ENCODE measurements around the gene BSN. TPM values are rescaled to one million over a fixed set of nuclear protein-coding genes. Genes with fewer than 3 reads are reported as not detected.
A peak's percentile ranks its signal among the peaks of the same experiment; 100 is the strongest.

BSN gene
- total and polyA plus RNA-seq, 2 experiments from 2014 or later: 1.2 to 2.1 TPM

- H3K9me3 ChIP-seq (ENCODE audit: low read depth): no peaks in the 10 kb centered on the region
- H3K4me1 ChIP-seq (ENCODE audit: low read depth): peaks cover 6% of the 10 kb centered on the region
- H3K27me3 ChIP-seq: no peaks in the 10 kb centered on the region
- H3K4me3 ChIP-seq: no peak overlapping the region
- no peak for TF ChIP-seq CTCF (IDR thresholded peaks at IDR 0.05; ENCODE audit: low read depth, low read length)
- DNase-seq (ENCODE audit: low read depth in 1 of 2, low spot score in 1 of 2): no peak
- no peaks in the 10 kb centered on the region for H3K36me3 ChIP-seq
- H3K27ac ChIP-seq: no peak overlapping the region
Measured at GRCh38 chr3:49668414-49668797, 114.1 kb downstream of the BSN start.

- Histone ChIP-seq H3K27ac (no peak overlapping the region), H3K9me3 (ENCODE audit: low read depth) (no peaks in the 10 kb centered on the region), H3K4me1 (ENCODE audit: low read depth) (peaks cover 6% of the 10 kb centered on the region), H3K4me3 (no peak overlapping the region), H3K36me3 (no peaks in the 10 kb centered on the region), H3K27me3 (no peaks in the 10 kb centered on the region)
- TF ChIP-seq CTCF (IDR thresholded peaks at IDR 0.05; ENCODE audit: low read depth, low read length): no peak
- no peak for DNase-seq (ENCODE audit: low read depth in 1 of 2, low spot score in 1 of 2)
Measured at GRCh38 chr3:49668861-49669260, 114.6 kb downstream of the BSN start.

- no peaks in the 10 kb centered on the region for H3K36me3 ChIP-seq
- no peak for DNase-seq (ENCODE audit: low read depth in 1 of 2, low spot score in 1 of 2)
- no peak for TF ChIP-seq CTCF (IDR thresholded peaks at IDR 0.05; ENCODE audit: low read depth, low read length)
- no peak overlapping the region for H3K4me3 ChIP-seq
- no peaks in the 10 kb centered on the region for H3K27me3 ChIP-seq
- no peaks in the 10 kb centered on the region for H3K9me3 ChIP-seq (ENCODE audit: low read depth)
- H3K4me1 ChIP-seq (ENCODE audit: low read depth): peaks cover 6% of the 10 kb centered on the region
- H3K27ac ChIP-seq: no peak overlapping the region
Measured at GRCh38 chr3:49669352-49669751, 115.1 kb downstream of the BSN start.

- peaks cover 11% of the 10 kb centered on the region for H3K4me1 ChIP-seq (ENCODE audit: low read depth)
- TF ChIP-seq CTCF (IDR thresholded peaks at IDR 0.05; ENCODE audit: low read depth, low read length): no peak
- no peak for DNase-seq (ENCODE audit: low read depth in 1 of 2, low spot score in 1 of 2)
- no peaks in the 10 kb centered on the region for H3K27me3 ChIP-seq
- no peak overlapping the region for H3K4me3 ChIP-seq
- peak overlapping the region; percentile 40 for H3K27ac ChIP-seq
- no peaks in the 10 kb centered on the region for H3K36me3 ChIP-seq
- no peaks in the 10 kb centered on the region for H3K9me3 ChIP-seq (ENCODE audit: low read depth)
Measured at GRCh38 chr3:49670940-49671290, 116.6 kb downstream of the BSN start.

GRCh38 chr3:49671291-49672288 lies 117.3 kb downstream of the BSN start:
- Histone ChIP-seq H3K4me3 (no peak overlapping the region), H3K27me3 (no peaks in the 10 kb centered on the region), H3K36me3 (peaks cover under 1% of the 10 kb centered on the region), H3K4me1 (ENCODE audit: low read depth) (peaks cover 11% of the 10 kb centered on the region), H3K27ac (peak overlapping the region; percentile 63), H3K9me3 (ENCODE audit: low read depth) (no peaks in the 10 kb centered on the region)
- TF ChIP-seq CTCF (IDR thresholded peaks at IDR 0.05; ENCODE audit: low read depth, low read length): peak; percentile 88
- peak; percentile 72 to 78 for DNase-seq (ENCODE audit: low read depth in 1 of 2, low spot score in 1 of 2)
